H1 (cell line): ENCODE measurements around the gene CLINT1. TPM values are rescaled to one million over a fixed set of nuclear protein-coding genes. Genes with fewer than 3 reads are reported as not detected.

ENCODE experiments used
- CBX5 ChIP-seq: fragments of 300-800, 300-1000 bp; sonication (generic); IDR thresholded peaks from 2 replicates; pipeline ENCODE4 v1.7.1; 2016; ENCODE audit warnings: antibody characterized with exemption, low read length, low read depth
- CEBPB ChIP-seq: IDR thresholded peaks from 2 replicates; pipeline ENCODE4 v1.6.1; 2012; ENCODE audit warnings: low read depth, low read length
- FOSL1 ChIP-seq: IDR thresholded peaks from 2 replicates; pipeline ENCODE4 v1.6.1; 2011; ENCODE audit warnings: mild to moderate bottlenecking, low read depth, low read length, moderate library complexity; ENCODE audit not compliant: insufficient read depth
- KDM4A ChIP-seq: IDR thresholded peaks from one replicate; pipeline ENCODE4 v1.7.1; 2012; ENCODE audit warnings: low read depth, mild to moderate bottlenecking, moderate library complexity, low read length, inconsistent platforms; ENCODE audit not compliant: severe bottlenecking
- polyA plus RNA-seq, 7 experiments: library from polyadenylated mRNA; depleted of rRNA in 3 of 7; stranded (reverse) in 5 of 7; unstranded in 2 of 7; fragments of >200 nt in 5 of 7; fragments of 200-250 nt in 2 of 7; gene quantifications; 1 replicate in 5 of 7; 2 replicates in 1 of 7; 4 replicates in 1 of 7; pipeline versions ENCODE4 v1.2.1 to v1.2.3, GENCODE V29; 2011 to 2013; ENCODE audit warnings: missing spikeins in 2 of 7, mixed read lengths in 2 of 7
- total RNA-seq: library from RNA; stranded (reverse); fragmentation: NEBNext Ultra II Directional; extraction: Animal tissue kit (Norgen Biotek cat#: 25700); gene quantifications from 2 replicates; pipeline ENCODE4 v1.2.1, GENCODE V29; 2021
- TF ChIP-seq, protein P1 (sequence below): IDR thresholded peaks from 2 replicates; pipeline ENCODE4 v1.6.1; 2011; ENCODE audit warnings: low read length, improper control_type of control experiment

CLINT1 gene
- total and polyA plus RNA-seq, 2 of the 8 experiments (the other 6 are each of a cell fraction or from before 2014, with no cell fraction given): 85.9 to 140 TPM

DNA sequence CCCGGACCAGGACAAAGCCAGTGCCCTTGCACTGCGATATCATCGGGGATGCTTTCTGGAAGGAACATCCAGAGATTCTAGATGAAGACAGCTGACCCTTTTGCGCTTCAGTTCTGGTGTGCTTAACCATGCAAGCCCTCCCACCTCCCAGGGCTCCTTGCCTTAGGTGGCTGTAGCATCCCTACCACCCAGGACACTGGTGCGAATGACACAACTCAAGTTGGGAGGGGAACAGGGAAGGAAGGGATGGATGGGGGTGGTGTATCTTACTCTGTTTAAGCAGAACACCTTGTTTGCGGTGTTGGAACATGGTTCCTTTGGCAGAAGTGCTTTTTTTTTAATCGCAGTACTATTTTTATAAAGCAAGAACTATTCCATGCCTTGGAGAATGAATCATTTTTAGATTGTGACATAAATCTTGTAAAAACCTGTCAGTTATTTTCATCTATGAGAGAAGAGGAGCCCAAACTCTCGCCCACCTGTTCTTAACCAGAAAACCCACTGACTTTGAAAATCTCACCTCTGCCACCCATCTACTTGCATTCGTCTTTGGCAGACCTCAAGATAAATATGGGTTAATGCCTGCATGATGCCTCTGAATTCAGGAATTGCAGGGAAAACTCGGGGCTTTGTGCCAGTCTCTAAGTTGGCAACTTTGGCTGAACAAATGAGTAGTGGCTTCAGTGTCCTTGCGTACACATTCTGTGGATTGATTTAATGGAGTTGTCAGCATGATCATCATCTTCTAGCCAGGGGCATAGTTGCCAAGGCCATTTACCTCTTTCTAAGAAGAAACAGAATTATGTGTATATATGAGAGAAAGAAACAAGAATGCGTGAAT, 119.3 kb downstream of the CLINT1 start (continued):
- TF ChIP-seq, protein P1, sequence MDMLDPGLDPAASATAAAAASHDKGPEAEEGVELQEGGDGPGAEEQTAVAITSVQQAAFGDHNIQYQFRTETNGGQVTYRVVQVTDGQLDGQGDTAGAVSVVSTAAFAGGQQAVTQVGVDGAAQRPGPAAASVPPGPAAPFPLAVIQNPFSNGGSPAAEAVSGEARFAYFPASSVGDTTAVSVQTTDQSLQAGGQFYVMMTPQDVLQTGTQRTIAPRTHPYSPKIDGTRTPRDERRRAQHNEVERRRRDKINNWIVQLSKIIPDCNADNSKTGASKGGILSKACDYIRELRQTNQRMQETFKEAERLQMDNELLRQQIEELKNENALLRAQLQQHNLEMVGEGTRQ: no peak
- no peak for TF ChIP-seq CBX5
- no peak for TF ChIP-seq KDM4A
- no peak for TF ChIP-seq FOSL1
- no peak for TF ChIP-seq CEBPB
